Activated CD4-positive, alpha-beta T cell treated with anti-CD3 and anti-CD28 coated beads, Interleukin-2, amount 10 ng/mL, durations not matched to agents 24 days and 14 days (primary cell): ENCODE results near the gene ADIPOR2. TPM values are rescaled to one million over a fixed set of nuclear protein-coding genes. Genes with fewer than 3 reads are reported as not detected.
"Not testable (repeated sequence)": the region's sequence is repeated elsewhere in the genome, so short reads cannot be mapped to it uniquely, and the experiment has no call there.

Source experiments
- DNase-seq: peaks from one replicate; pipeline ENCODE4 v3.0.0; 2022
- H3K27ac Mint-ChIP-seq: one replicate; pipeline ENCODE4 v1.8.0; 2022; ENCODE audit warnings: mild to moderate bottlenecking, mixed read lengths
- H3K27me3 Mint-ChIP-seq: one replicate; pipeline ENCODE4 v1.8.0; 2022; ENCODE audit warnings: mixed read lengths
- H3K36me3 Mint-ChIP-seq: one replicate; pipeline ENCODE4 v1.8.0; 2022; ENCODE audit warnings: low read depth, mild to moderate bottlenecking, mixed read lengths
- H3K4me1 Mint-ChIP-seq: one replicate; pipeline ENCODE4 v1.8.0; 2021; ENCODE audit warnings: mixed read lengths
- H3K4me3 Mint-ChIP-seq: one replicate; pipeline ENCODE4 v1.8.0; 2022; ENCODE audit warnings: mild to moderate bottlenecking, moderate library complexity, mixed read lengths
- H3K9me3 Mint-ChIP-seq: one replicate; pipeline ENCODE4 v1.8.0; 2021; ENCODE audit warnings: mixed read lengths
- intact Hi-C: fragments of 100-400 bp; cut with micrococcal nuclease; formaldehyde crosslinking; loops from one replicate; pipeline ENCODE4 v1.15.1; 2023
- total RNA-seq: library from RNA; stranded (reverse); gene quantifications from 2 replicates; pipeline ENCODE4 v1.2.3, GENCODE V29; 2022

The ADIPOR2 gene
- total RNA-seq, 1 donor from 2014 or later = 68.7 TPM

DNA sequence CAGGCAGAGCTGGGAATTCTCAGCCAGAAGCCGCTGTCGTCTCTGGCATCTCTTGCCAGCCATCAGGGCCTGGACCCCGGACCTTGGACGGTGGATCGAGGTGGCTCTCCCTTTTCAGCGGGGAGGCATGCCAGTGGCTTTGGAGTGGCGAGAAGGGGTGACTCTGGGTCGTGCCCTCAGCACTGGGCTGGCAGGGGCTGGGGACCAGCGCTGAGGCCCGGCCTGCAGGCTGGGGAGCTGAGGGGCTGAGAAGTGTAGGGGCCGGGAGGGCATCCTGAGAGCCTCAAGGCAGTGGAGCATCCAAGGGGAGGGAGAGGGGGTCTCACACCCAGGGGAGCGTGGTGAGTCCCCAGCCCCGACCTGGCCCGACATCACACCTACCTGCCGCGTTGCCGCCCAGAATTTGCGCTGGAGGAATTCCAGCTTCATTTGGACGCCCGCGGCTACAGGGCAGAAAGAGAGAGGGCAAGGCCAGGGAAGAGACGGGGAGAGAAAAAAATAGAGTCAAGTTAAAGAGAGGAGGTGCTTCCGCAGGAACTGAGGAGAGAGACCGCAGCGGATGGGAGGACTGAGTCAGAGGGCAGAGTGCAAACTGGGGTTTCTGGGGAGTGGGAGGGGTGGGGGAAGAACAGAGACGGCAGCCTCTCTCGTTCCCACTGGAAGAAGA, 120.5 kb downstream of the ADIPOR2 start:
- Mint-ChIP-seq H3K27me3 (peaks cover under 1% of the 10 kb centered on the region), H3K36me3 (no peaks in the 10 kb centered on the region), H3K9me3 (no peaks in the 10 kb centered on the region), H3K4me1 (peaks cover 1% of the 10 kb centered on the region), H3K27ac (peak overlapping the region; percentile 78), H3K4me3 (peak overlapping the region; percentile 63)
- intact Hi-C loops = no loop called here
- DNase-seq = peak; percentile 74

DNA sequence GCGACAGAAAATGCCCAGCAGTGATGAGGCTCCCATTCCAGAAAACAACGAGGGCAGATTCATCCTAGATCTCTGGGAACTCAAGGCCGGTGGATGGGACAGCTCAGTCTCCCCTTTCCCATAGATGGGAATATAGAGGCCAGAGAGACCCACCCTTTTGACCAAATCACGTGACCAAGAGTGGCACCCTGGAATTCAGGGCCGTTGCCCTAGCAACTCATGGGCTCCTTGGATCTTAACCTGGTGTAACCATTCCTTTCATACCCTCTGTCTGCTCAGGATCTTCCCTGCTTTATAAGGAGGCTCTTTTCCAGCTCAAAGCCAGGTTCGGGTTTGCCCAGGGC, 121.0 kb downstream of the ADIPOR2 start:
- H3K27ac Mint-ChIP-seq = peak overlapping the region; percentile 78
- H3K4me3 Mint-ChIP-seq = peak overlapping the region; percentile 63
- no peak for DNase-seq
- peaks cover 1% of the 10 kb centered on the region for H3K4me1 Mint-ChIP-seq
- no peaks in the 10 kb centered on the region for H3K9me3 Mint-ChIP-seq
- peaks cover 3% of the 10 kb centered on the region for H3K27me3 Mint-ChIP-seq
- intact Hi-C loops = no loop called here
- H3K36me3 Mint-ChIP-seq = no peaks in the 10 kb centered on the region

DNA sequence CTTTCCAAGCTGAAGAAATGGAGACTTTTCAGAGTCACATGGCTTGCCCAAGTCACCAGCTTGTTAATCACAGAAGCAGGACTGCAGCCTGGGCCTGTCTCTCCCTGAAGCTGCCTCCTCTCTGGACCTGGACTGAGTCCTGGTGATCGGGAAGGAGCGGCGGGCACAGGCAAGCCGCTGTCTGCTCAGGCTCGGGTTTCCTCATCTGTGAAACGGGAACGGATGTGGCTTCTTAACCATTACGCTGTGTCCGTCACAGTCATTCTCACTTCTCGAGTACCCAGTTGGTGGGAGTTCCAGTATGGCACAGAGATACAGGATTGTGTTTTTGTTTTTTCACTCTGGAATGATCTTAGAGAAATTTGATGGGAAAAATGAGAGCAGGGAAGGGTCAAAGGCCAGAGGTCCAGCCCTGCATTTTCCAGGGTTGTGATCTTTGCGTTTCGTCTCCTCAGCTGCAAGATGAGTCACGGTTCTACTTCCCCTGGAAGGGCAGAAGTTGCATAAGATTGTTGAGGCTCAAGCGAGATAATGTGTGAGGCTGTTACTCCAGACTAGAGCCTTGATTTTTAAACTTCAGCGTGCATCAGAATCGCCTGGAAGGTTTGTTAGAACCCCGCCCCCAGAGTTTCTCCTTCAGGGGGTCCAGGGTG, 121.9 kb downstream of the ADIPOR2 start:
- Mint-ChIP-seq H3K27me3 (peaks cover 3% of the 10 kb centered on the region), H3K4me3 (no peak overlapping the region), H3K27ac (no peak overlapping the region), H3K36me3 (no peaks in the 10 kb centered on the region), H3K9me3 (no peaks in the 10 kb centered on the region), H3K4me1 (peaks cover 1% of the 10 kb centered on the region)
- DNase-seq = no peak
- intact Hi-C loops = no loop called here

DNA sequence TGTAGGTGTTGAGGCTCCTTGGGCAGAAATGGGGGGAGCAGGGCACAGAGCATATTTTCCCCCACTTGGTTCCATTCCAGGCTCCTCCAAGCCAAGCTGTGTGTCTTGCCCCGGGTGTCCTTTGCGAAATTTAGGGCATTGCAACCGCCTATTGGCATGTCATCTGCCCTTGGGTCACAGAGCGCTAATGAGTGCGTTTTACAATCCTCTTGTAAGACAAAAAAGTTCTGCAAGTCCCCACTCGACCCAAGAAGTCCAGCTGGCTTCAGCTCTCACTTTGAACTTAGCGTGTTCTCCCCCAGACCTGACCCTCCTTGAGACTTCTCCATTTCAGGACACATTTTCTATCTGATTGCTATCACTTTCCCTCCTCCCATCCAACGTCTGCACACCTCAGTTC, 123.4 kb downstream of the ADIPOR2 start:
- DNase-seq = no peak
- H3K27me3 Mint-ChIP-seq = peaks cover 7% of the 10 kb centered on the region
- no peak overlapping the region for H3K27ac Mint-ChIP-seq
- H3K4me3 Mint-ChIP-seq = no peak overlapping the region
- no peaks in the 10 kb centered on the region for H3K36me3 Mint-ChIP-seq
- H3K4me1 Mint-ChIP-seq = peaks cover 1% of the 10 kb centered on the region
- no peaks in the 10 kb centered on the region for H3K9me3 Mint-ChIP-seq
- intact Hi-C loops = no loop called here

DNA sequence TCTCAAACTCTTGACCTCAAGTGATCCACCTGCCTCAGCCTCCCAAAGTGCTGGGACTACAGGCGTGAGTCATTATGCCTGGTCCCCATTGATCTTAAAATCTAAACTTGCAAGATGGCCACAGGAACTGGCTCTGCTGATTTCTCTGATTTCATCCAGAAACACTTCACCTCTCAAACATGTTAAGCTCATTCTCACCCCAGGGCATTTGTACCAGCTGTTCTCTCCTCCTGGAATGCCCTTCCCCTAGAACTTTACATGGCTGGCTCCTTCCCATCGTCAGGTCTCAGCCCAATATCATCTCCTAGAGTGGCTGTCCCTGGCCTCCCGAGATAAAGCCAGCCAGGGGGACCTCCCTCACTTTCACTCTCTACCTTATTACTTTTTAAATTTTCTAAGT, 124.2 kb downstream of the ADIPOR2 start:
- H3K36me3 Mint-ChIP-seq = no peaks in the 10 kb centered on the region
- H3K27ac Mint-ChIP-seq = no peak overlapping the region
- intact Hi-C loops = no loop called here
- H3K9me3 Mint-ChIP-seq = no peaks in the 10 kb centered on the region
- no peak for DNase-seq
- H3K4me1 Mint-ChIP-seq = peaks cover 1% of the 10 kb centered on the region
- H3K27me3 Mint-ChIP-seq = peaks cover 15% of the 10 kb centered on the region
- no peak overlapping the region for H3K4me3 Mint-ChIP-seq

DNA sequence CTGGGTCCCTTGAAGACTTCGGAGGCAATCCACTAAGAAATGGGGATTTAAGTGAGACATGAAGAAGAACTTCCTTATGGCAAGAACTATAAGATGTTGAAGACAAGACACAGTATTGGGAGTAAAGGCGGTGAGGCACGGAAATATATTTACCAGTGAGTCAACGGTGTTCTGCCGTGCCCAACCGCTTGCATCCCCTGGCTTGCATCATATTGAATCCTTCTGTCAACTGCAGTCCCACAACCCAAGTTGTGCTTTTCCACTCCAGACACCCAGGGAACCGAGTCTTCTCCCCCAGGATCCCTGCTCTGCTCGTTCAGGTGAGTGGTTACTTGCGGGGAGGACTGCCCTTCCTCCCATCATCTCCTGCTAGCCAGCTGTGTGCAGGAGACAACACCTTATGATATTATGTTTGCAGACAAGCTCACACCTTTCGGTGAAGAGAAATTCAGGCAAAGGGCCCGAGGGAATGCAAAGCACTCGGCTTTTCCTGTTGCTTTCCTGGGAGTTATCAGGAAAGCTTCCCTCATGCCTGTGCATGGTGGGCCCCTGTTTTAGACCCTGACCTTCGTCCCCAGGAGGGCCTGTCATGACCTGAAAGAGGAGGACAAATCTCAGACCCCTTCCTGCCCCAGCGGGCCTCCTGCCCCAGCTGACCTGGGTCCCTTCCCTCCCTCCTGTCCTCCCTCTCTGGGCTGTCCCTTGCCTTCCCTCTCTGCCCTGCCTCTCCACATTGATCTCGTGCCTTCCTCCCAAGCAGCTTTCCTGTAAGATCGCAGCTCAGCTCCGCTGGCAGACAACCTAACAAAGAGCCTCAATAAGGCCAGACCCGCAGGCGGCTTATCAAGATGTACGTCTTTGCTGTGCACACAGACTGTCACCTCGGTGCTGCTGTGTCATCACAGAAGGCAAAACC, 125.2 kb downstream of the ADIPOR2 start:
- Mint-ChIP-seq H3K27me3 (peaks cover 24% of the 10 kb centered on the region), H3K9me3 (no peaks in the 10 kb centered on the region), H3K36me3 (no peaks in the 10 kb centered on the region), H3K27ac (no peak overlapping the region), H3K4me1 (peaks cover 4% of the 10 kb centered on the region), H3K4me3 (no peak overlapping the region)
- intact Hi-C loops = no loop called here
- DNase-seq = no peak

DNA sequence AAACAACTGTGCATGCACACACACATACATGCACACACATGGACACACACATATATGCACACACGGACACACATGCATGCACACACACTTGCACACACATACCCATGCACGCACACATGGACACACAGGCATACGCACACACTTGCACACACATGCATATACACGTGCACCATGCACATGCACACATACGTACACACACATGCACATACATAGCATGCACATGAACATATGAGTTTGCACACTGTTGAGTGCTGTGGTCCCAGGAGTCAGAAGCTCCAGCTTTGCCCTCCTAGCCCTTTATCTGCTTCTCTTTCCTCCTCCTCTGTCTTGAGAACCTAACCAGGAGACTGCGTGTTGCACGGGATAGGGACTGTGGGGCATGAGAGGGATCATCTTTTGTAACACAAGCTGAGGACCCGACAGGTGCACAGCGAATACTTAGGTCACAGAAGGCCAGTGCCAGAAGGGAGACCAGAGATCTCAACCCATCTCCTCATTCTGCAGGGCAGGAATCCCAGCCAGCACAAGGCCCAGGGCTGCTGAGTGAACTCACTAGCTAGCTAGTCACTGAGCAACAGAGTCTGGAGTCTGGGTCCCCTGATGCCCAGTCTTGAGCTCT, 126.0 kb downstream of the ADIPOR2 start:
- H3K4me3 Mint-ChIP-seq = no peak overlapping the region
- no peak overlapping the region for H3K27ac Mint-ChIP-seq
- H3K4me1 Mint-ChIP-seq = peaks cover 4% of the 10 kb centered on the region
- H3K9me3 Mint-ChIP-seq = no peaks in the 10 kb centered on the region
- intact Hi-C loops = no loop called here
- DNase-seq = no peak
- no peaks in the 10 kb centered on the region for H3K36me3 Mint-ChIP-seq
- H3K27me3 Mint-ChIP-seq = peaks cover 26% of the 10 kb centered on the region

DNA sequence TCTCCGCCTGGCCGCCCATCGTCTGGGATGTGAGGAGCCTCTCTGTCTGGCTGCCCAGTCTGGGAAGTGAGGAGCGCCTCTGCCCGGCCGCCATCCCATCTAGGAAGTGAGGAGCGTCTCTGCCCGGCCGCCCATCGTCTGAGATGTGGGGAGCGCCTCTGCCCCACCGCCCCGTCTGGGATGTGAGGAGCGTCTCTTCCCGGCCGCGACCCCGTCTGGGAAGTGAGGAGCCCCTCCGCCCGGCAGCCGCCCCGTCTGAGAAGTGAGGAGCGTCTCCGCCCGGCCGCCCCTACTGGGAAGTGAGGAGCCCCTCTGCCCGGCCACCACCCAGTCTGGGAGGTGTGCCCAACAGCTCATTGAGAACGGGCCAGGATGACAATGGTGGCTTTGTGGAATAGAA, 127.1 kb downstream of the ADIPOR2 start:
- H3K9me3 Mint-ChIP-seq, DNase-seq, H3K4me1 Mint-ChIP-seq, intact Hi-C loops, H3K4me3 Mint-ChIP-seq, H3K27ac Mint-ChIP-seq, H3K36me3 Mint-ChIP-seq: not testable (repeated sequence)
- peaks cover 29% of the 10 kb centered on the region for H3K27me3 Mint-ChIP-seq

DNA sequence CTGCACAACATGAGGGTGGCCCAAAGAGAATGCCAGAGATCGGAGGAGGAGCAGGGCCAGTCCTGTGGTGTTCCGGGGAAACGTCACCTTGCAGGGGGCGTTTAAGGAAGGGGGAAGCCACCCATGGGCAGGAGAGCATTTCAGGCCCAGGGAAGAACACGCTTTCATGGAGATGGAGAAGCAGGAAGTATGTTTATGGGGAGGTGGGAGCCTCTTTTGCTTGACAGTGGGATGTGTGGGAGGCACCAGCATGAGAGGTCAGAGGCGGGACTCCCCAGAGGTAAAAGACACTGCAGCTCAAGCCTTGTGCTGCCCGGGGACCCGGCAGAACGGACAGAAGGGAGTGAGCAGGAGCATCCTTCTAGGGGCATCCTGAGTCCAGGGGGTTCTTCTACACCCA, 128.2 kb downstream of the ADIPOR2 start:
- DNase-seq = no peak
- Mint-ChIP-seq H3K36me3 (no peaks in the 10 kb centered on the region), H3K4me3 (no peak overlapping the region), H3K9me3 (no peaks in the 10 kb centered on the region), H3K27me3 (peaks cover 31% of the 10 kb centered on the region), H3K4me1 (peaks cover 3% of the 10 kb centered on the region), H3K27ac (no peak overlapping the region)
- intact Hi-C loops = no loop called here

DNA sequence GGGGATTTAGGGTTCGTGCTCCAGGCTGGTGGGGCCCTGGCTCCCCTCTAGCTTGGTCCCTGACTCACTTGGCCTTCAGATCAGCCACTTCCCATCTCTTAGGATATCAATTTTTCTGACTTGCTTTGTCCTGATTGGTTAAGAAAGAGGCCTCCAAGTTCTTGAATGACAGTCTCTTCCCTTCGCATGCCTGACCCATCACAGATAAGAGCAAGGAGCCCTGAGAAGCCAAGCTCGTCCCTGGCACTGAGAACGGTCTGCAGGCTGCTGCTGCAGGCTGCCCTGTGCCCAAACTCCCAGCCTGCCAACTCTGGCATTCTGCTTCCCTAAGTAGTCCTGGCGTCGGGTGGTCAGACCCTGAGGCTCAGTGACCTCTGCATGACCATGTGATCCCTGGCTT, 128.7 kb downstream of the ADIPOR2 start:
- no peaks in the 10 kb centered on the region for H3K9me3 Mint-ChIP-seq
- no peaks in the 10 kb centered on the region for H3K36me3 Mint-ChIP-seq
- peaks cover 3% of the 10 kb centered on the region for H3K4me1 Mint-ChIP-seq
- H3K27me3 Mint-ChIP-seq = peaks cover 31% of the 10 kb centered on the region
- no peak overlapping the region for H3K27ac Mint-ChIP-seq
- intact Hi-C loops = no loop called here
- no peak for DNase-seq
- H3K4me3 Mint-ChIP-seq = no peak overlapping the region

DNA sequence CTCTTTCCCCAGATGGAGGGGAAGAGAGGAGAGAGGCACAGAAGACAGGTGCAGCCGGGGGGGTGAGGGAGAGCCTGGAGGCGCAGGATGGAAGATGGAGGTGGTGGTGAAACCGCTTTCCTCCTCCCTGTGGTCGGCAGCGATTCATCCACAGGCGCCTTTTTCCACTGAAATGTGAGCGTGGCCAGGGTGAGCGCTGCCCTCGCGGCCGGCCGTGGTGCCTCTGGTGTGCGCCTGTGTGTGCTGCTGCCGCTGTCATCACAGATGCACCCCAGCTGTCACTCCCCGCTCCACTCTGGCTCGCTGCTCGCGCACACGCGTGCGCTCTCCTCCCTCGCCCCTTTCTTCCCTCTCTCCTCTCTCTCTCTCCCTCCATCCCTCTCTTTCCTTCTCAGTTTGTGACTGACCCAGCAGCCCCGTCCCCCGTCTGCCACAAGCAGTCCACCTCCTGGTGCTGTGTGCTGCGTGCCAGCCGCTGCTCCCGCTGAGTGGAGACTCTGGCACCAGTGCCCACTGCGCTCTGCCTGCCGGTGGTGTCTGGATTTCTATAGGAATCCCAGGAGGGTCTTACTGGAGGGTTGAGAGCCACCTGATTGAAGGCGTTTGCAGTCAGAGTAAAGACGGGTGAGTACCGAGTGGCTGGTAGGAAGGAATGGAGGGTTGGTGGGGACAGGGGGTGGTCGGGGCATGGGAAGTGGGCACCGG, 129.5 kb downstream of the ADIPOR2 start, which contains the start of gene LRTM2:
TSS of gene LRTM2 (plus strand) at position 375 of the 705 bp plus-strand sequence. CDS start 7,584 bp downstream, outside the sequence.
- Mint-ChIP-seq H3K27ac (no peak within 1 kb of the TSS), H3K4me3 (peak within 1 kb of the TSS; percentile 36), H3K27me3 (peaks cover 31% of the 10 kb centered on the region), H3K9me3 (no peaks in the 10 kb centered on the region), H3K4me1 (peaks cover 3% of the 10 kb centered on the region), H3K36me3 (no peaks in the 10 kb centered on the region)
- intact Hi-C loops = no loop called here
- DNase-seq = no peak

DNA sequence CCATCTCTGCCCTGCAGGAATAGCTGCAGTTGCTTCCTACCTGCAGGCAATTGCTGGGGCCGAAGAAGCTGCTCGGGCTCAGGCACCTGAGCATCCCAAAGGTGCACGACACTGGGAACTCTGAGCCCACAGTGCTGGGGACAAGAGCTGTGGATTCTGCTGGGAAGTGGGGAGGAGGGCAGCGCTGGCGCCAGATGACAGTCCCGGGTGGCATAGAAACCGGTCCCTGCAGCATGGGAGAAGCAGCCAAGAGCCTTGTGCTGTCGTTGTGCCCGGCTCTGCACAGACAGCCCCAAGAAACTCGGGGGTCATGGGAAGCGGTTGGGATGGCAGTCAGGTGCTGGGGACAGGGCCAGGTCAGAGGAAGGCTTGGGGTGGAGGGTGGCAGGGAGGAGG, 130.0 kb downstream of the ADIPOR2 start:
- intact Hi-C loops = no loop called here
- Mint-ChIP-seq H3K4me1 (peaks cover 3% of the 10 kb centered on the region), H3K27me3 (peaks cover 31% of the 10 kb centered on the region), H3K27ac (no peak overlapping the region), H3K36me3 (no peaks in the 10 kb centered on the region), H3K9me3 (no peaks in the 10 kb centered on the region), H3K4me3 (no peak overlapping the region)
- no peak for DNase-seq

DNA sequence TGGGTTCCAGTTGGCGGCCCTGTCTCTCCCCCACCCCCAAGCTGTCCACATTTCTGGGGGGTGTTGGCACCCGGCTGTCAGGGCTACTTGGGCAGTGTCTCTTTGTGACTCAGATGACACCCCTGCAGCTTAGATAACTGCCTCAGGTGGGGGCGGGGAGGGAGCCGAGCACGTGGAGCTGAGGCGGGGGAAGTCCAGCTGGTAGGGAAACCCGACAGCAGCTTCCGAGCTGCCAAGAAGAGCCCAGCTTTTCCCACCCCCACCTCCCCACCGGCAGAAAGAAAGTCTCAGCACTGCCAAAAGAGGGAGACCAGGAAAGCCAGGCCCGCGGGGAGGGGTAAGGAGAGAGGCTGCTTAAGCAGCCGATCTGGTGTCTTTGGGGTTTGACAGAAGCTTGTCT, 130.9 kb downstream of the ADIPOR2 start:
- intact Hi-C loops = no loop called here
- Mint-ChIP-seq H3K27me3 (peaks cover 28% of the 10 kb centered on the region), H3K4me3 (no peak overlapping the region), H3K27ac (no peak overlapping the region), H3K36me3 (no peaks in the 10 kb centered on the region), H3K9me3 (no peaks in the 10 kb centered on the region), H3K4me1 (peaks cover 3% of the 10 kb centered on the region)
- DNase-seq = no peak
